HG02642 (cell line): ENCODE measurements around the gene ERCC1.

Experiments used
- ATAC-seq: cut with Tn5 transposase; IDR thresholded peaks from one replicate; pipeline ENCODE4 v1.9.1; 2021; ENCODE audit warnings: mild to moderate bottlenecking; ENCODE audit not compliant: unreplicated experiment, poor library complexity

Gene ERCC1

DNA sequence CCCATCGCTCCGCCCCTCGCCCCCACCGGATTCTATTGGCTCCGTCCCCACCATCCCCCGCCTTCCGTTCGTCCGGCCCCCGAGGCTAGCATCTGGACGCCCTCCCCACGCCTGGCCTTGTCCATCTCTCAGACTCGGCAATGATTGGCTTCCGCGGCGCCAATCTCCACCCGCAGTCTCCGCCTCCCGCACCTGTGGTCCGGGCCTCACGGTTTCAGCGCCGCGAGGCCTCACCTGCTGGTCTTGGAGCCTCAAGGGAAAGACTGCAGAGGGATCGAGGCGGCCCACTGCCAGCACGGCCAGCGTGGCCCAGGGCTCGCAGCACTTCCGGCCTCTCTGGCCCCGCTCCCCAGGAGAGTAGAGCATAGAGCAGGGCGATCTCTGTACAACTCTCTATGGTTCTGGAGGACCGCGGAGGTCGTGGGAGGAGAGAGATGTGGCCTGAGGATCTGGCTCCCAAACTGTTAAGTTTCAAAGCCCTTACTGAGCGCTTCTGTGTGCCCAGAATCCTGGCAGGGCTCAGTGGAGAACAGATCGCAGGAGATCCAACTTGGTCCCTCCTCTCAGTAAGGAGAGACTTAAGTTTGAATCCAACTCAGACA is at the start of gene ERCC1:
TSS of gene ERCC1 (minus strand) at position 329 of the 602 bp plus-strand sequence. CDS start 543 bp downstream, outside the sequence.
- ATAC-seq: peak; percentile 72

DNA sequence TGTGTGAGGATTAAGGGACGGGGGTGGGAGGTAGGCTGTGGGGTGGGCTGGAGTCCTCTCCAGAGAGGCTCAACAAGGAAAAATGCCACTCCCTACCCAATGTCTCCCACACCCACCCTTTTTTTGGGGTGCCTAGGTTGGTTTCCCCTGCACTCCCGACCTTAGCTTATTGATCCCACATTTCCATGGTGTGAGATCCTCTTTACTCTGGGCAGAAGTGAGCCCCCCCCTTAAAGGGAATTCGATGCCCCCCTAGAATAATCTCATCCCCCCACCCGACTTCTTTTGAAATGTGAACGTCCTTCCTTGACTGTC is 49.6 kb upstream of the ERCC1 start:
- ATAC-seq: no peak

DNA sequence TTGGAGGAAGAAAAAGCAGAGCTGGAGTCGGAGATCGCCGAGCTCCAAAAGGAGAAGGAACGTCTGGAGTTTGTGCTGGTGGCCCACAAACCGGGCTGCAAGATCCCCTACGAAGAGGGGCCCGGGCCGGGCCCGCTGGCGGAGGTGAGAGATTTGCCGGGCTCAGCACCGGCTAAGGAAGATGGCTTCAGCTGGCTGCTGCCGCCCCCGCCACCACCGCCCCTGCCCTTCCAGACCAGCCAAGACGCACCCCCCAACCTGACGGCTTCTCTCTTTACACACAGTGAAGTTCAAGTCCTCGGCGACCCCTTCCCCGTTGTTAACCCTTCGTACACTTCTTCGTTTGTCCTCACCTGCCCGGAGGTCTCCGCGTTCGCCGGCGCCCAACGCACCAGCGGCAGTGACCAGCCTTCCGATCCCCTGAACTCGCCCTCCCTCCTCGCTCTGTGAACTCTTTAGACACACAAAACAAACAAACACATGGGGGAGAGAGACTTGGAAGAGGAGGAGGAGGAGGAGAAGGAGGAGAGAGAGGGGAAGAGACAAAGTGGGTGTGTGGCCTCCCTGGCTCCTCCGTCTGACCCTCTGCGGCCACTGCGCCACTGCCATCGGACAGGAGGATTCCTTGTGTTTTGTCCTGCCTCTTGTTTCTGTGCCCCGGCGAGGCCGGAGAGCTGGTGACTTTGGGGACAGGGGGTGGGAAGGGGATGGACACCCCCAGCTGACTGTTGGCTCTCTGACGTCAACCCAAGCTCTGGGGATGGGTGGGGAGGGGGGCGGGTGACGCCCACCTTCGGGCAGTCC is 49.0 kb upstream of the ERCC1 start:
- ATAC-seq: no peak

DNA sequence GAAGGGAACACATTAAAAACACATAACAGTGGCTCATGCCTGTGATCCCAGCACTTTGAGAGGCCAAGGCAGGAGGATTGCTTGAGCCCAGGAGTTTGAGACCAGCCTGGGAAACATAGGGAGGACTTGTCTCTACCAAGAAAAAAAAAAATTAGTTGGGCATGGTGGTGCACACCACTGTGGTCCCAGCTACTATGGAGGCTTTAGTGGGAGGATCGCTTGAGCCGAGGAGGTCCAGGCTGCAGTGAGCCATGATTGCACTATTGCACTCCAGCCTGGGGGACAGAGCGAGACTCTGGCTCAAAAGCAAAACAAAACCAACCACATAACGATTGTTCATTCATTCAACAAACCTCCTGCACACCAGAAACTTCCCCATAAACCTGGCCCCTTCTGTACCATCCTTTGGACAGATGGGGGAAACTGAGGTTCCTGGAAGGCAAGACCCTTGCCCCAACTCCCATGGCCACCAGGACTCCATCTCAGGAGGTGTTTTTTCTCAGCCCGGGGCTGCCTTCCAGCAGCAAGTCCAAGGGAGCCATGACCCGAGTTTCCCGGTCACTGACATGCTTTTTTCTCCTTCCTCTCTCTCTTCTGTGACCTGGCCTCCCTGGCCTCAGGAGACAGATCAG is 48.3 kb upstream of the ERCC1 start:
- ATAC-seq: no peak

DNA sequence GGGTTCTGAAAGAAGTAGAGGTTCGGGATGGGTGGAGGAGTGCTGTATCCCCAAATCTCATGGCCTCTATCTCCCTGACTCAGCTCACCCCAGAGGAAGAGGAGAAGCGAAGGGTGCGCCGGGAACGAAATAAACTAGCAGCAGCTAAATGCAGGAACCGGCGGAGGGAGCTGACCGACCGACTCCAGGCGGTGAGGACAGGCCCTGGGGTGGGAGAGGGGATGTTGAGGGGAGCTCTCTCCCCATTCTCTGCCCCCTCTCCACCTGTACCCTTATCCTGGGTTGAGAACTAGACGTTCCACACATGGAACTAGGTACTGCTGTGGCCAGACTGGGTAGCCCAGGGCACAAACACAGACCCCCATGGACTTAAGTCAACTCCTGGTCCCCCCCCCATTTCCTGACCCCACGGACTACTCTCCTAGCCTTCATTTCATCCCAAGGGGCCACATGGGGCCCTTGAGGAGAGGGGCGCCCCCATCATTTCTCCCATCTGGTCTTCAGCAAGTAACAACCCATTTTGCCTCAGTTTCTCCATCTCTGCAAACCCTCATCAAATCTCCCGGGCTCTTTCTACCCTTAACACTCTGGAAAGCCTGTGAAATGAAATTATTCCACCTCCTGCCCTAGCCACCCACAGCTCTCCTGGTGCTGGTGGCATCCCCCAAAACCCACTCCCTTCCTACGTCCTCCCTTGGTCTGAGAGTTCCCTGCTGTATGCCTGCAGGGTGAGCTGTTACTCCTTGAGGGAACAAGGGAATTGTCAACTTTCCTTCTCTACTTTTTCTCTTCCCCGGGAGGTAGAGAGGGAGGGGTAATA is 47.6 kb upstream of the ERCC1 start:
- no peak for ATAC-seq

DNA sequence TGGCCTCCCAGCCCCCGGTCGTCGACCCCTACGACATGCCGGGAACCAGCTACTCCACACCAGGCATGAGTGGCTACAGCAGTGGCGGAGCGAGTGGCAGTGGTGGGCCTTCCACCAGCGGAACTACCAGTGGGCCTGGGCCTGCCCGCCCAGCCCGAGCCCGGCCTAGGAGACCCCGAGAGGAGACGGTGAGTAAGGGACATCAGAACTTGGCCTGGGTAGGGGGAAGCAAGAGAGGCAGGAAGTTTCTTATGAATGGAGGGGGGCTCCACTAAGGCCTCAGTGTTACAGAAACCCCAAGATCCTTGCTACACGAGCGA is 47.0 kb upstream of the ERCC1 start:
- ATAC-seq: no peak

DNA sequence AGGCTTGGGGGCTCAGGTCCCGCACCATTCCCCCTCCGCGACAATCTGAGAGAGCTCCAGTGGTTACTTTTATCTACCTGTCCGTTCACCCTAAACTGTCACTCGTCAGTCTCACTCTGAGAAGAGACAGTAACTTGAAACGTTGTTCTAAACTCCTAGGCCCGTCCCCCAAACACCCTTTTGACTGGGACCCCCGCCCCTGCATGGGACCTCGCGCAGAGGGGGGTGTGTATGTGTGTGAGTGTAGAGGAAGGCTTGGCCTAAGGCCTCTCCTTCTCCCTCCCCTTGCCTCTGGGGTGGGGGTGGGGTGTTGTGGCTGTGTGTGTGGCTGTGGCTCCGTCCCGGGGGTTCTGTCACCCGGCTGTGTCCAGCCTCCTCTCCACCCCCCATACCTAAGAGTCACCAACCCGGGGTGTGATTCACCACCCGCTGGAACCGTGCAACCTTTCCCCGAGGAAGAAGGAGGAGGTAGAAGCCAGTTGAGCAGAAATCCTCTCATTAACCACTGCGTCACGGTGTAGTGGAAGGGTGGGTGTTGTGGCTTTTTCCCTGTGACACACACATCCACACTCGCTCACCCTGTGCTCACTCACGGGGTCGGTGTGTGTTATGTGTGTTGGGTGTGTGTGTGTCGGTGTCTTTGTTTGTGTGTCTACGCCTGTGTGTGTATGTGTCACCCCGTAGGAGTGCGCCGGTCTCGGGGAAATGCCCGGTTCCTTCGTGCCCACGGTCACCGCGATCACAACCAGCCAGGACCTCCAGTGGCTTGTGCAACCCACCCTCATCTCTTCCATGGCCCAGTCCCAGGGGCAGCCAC is 46.4 kb upstream of the ERCC1 start:
- ATAC-seq: no peak

DNA sequence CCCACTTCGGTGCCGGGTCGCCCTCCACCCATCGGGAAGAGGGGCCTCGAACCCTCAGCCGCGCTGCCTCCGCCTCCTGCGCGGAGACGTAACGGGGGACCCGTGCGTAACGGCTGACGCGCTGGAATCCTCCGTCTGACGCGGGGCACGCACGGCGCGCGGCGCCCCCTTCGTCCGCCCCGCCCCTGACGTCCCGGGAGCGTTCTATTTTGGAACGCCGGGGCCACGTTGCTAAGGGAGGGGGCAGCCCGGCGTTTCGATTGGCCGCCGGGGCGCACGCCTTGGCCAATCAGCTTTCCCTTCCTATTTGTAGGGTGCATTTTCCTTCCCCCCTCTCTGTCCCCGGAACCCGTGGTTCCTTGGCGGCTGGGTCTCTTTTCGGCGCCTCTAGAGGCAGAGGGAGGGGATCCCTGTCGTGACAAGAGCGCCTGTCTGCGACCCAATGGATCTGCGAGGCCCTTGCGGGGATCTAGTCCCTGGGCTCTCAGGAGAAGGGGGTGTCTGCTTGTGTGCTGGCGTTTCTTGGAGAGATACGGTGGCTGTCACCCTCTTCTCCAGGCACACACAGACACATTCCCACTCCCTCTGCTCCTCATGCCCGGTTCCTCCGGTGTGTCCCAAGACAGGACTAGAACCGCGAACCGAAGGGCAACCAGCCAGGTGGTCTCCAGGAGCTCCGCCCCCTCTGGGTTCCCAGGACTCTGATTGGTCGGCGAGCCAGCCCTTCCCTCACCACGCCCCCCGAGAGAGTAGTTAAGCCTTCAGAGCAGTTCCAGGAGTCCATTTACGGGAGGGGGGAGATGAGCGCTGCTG is 45.6 kb upstream of the ERCC1 start:
- peak; percentile 64 for ATAC-seq

DNA sequence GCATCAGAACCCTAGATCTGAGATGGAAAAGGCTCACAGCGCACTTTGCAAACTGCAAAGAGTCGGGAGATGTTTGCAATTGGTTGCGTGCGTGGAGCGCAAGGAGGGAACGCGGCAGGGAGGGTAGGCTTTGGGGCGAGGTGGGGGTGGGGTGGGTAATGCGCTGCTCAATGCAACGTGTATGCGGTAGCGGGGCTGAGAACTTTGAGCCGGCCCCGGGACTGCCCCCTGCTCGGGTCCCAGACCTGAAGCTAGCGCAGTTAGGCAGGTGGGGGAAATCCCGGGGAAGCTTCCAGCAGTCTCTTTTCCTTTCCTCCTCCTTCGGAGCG is 45.0 kb upstream of the ERCC1 start:
- peak; percentile 28 for ATAC-seq

DNA sequence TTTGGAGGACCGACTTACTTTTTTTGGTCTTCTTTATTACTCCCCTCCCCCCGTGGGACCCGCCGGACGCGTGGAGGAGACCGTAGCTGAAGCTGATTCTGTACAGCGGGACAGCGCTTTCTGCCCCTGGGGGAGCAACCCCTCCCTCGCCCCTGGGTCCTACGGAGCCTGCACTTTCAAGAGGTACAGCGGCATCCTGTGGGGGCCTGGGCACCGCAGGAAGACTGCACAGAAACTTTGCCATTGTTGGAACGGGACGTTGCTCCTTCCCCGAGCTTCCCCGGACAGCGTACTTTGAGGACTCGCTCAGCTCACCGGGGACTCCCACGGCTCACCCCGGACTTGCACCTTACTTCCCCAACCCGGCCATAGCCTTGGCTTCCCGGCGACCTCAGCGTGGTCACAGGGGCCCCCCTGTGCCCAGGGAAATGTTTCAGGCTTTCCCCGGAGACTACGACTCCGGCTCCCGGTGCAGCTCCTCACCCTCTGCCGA is 44.5 kb upstream of the ERCC1 start:
- no peak for ATAC-seq

DNA sequence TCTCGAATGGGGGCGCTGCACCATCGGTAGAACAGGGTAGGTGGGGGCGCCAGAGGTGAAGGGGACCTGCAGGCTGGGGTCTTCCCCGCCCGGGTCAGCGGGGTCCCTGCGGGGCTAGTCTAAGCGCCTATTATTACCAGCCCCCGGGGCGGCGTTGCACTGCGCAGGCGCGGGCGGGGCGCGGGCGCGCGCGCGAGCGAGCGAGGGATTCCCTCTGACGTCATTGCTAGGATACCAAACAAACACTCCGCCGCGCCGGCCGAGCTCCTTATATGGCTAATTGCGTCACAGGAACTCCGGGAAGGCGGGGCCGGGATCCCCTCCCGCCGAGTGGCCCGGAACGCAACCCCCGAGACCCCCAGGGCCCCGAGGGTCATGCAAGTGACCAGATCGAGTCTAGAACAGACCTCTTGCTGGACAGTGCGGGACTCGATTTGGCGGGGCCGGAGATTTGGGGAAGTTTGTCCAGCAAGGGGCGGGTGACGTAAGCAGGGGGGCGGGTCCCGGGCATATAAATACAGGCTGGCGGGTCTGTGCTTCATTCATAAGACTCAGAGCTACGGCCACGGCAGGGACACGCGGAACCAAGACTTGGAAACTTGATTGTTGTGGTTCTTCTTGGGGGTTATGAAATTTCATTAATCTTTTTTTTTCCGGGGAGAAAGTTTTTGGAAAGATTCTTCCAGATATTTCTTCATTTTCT is 43.9 kb upstream of the ERCC1 start, which contains the start of gene FOSB:
TSS of gene FOSB (plus strand) at position 541 of the 703 bp plus-strand sequence. CDS start 591 bp downstream, outside the sequence.
- peak; percentile 54 for ATAC-seq

DNA sequence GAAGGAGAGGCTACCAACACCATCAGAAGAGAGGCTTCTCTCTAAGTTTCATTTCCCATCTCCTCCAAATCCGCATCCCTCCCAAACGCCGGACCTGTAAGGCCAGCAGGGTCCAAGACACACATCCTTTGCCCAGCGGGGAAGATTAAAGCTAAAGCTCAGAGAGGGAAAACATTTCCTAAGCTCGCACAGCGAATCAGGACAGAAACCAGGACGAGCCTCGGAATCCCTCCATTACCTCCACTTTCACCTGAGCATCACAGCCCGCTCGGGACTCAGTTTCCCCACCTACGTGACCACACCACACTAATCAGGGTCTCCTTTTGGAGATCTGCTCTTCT is 43.4 kb upstream of the ERCC1 start:
- ATAC-seq: no peak

DNA sequence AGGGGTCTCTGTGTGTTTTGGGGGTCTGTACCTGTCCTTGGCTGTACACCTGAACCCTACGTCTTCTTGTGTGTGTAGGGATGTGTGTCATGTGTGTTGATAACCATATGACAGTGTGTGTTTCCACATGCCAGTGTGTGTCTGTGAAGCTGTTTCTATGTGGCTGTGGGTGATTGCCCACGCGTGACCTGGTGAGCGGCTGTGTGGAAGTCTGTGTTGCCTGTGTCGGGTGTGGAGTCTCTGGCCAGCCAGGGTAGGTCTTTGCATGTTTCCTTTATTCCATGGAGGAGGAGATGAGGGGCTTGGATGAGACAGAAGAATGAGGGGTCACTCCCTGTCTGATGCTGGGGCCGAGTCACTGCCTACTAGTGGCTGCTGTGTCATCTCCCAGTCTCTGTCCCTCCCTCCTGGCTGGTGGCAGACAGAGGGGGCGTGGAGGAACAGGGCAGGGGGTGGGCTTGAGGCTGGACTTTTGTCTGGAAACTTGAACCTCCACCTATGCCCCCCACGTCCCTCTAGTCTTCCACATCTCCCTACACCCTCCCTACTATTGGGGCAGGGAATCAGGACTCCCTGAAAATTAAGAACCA is 41.2 kb upstream of the ERCC1 start:
- no peak for ATAC-seq

DNA sequence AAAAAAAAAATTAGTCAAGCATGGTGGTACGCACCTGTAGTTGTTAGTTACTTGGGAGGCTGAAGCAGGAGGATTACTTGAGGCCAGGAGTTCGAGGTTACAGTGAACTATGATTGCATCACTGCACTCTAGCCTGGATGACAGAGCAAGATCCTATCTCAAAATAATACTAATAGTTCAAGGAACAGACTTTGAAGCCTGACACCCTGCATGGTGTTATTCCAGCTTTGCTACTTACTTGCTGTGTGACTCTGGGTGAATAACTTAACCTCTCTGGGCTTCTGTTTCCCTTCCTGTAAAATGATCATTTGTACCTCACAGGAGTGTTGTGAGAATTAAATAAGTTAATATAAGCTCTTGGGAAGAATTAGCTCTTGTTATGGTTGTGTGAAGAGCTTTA is 40.6 kb upstream of the ERCC1 start:
- ATAC-seq: no peak

DNA sequence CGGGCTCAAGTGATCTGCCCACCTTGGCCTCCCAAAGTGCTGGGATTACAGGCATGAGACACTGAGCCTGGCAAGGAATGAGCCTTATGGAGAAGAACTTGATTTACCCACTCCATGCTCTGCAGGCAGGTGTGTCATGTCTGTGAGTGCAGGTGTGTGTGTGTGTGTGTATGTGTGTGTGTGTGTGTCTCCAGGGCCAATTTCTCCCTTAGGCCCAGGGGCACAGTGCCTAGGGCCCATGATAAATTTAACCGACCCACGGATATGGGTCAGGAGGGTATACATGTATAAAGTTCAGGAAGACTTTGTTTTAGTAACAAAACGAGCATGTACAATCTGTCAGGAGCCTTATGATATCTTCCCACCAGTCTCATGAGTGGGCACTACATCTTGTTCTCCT is 39.5 kb upstream of the ERCC1 start:
- no peak for ATAC-seq

DNA sequence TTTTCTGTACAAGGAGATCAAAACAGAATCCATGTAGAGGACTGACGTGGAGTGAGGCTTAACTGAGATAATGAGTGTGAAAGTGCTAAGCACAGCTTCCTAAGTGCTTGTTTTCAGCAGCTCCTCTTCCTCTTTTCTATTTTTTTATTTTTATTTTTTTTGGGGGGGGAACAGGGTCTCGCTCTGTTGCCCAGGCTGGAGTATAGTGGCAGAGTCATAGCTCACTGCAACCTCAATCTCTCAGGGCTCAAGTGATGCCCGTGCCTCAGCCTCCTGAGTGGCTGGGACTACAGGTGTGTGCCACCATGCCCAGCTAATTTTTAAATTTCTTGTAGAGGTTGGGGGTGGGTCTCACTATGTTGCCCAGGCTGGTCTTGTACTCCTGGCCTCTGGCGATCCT is 38.5 kb upstream of the ERCC1 start:
- no peak for ATAC-seq

DNA sequence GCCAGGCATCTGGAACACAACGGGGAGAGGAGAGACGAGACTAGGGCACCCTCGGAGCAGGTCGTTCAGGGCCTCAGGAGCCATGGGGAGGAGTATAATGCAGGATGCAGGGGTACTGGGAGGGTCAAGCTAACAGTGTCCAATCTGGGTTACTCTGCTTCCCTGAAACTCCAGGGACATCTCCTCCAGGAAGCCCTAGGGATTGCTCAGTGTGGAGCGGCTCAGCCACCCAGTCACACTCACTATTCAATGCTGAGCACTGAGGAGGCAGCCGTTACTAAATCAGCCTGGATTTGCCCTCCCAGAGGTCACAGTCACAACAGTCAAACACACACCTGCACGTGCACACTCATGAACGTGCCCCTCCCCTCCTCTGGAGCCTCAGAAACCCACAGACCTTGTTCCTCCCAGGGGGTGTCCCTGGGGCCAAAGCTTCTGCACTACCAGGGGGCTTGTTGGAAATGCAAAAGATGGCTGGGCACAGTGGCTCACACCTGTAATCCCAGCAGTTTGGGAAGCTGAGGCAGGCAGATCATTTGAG is 37.2 kb upstream of the ERCC1 start:
- no peak for ATAC-seq

DNA sequence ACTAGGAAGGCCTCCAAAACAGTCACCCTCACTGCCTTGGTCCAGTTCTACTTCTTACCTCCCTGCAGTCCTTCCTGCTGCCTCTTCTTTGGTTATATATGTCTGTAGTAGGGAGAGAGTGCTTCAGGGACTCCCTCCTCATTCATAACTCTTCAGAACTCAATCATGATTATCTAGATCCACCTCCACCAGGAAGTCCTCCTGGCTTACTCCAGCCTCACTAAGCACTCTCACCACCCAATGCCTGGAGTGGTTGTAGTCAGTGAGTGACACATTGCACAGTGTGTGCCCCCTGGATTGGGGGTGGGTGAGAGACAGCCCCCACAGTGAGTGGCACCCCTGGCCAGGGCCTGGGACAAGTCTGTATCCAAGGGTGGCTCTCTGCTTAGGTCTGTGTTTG is 34.1 kb upstream of the ERCC1 start:
- no peak for ATAC-seq
